Esophagus (tissue), 2 donors: ENCODE measurements around the gene MMP13. TPM values are rescaled to one million over a fixed set of nuclear protein-coding genes. Genes with fewer than 3 reads are reported as not detected.
"Not testable (repeated sequence)": the region's sequence is repeated elsewhere in the genome, so short reads cannot be mapped to it uniquely, and the experiment has no call there.

Experiments used
- H3K27ac ChIP-seq, 2 donors: one replicate each; pipeline ENCODE4 v1.5.1; 2013; ENCODE audit warnings: low read depth in 2 of 2, mild to moderate bottlenecking in 2 of 2, inconsistent platforms in 1 of 2, low read length in 1 of 2, moderate library complexity in 1 of 2
- H3K27me3 ChIP-seq, 2 donors: one replicate each; pipeline ENCODE4 v1.6.1; 2013; ENCODE audit warnings: low read length in 2 of 2, control low read depth in 1 of 2, mild to moderate bottlenecking in 1 of 2; ENCODE audit not compliant: insufficient read depth in 2 of 2, control insufficient read depth in 1 of 2
- H3K36me3 ChIP-seq, 2 donors: one replicate each; pipeline ENCODE4 v1.6.1; 2013; ENCODE audit warnings: low read length in 1 of 2; ENCODE audit not compliant: control insufficient read depth in 2 of 2, insufficient read depth in 2 of 2
- H3K4me1 ChIP-seq, 2 donors: one replicate each; pipeline ENCODE4 v1.6.1; 2013; ENCODE audit warnings: low read length in 1 of 2; ENCODE audit not compliant: control insufficient read depth in 2 of 2, insufficient read depth in 2 of 2
- H3K4me3 ChIP-seq, 2 donors: one replicate each; pipeline ENCODE4 v1.5.1; 2013; ENCODE audit warnings: low read length in 2 of 2, mild to moderate bottlenecking in 2 of 2, low read depth in 1 of 2, moderate library complexity in 1 of 2
- H3K9me3 ChIP-seq, 2 donors: one replicate each; pipeline ENCODE4 v1.6.1; 2013; ENCODE audit warnings: mild to moderate bottlenecking in 2 of 2, low read depth in 1 of 2, low read length in 1 of 2, moderate library complexity in 1 of 2; ENCODE audit not compliant: control insufficient read depth in 2 of 2, insufficient read depth in 1 of 2
- WGBS, 2 donors: extraction: QIAGEN DNeasy Blood & Tissue Kit; methylation state at CpG; one replicate each; pipeline ENCODE4 v1.1.7; 2013; 5-methylcytosine and 5-hydroxymethylcytosine counted together
- polyA plus RNA-seq, 2 donors: library from polyadenylated mRNA; stranded (reverse); fragments of 200-250 nt; gene quantifications; one replicate each; pipeline ENCODE4 v1.2.3, GENCODE V29; 2013
- donor health status: healthy with polysubstance abuse.
- donor health status: Bipolar disorder and iron deficiency.

MMP13 gene
- polyA plus RNA-seq = under 1 TPM in 1 of 2 donors, not detected in 1; 0.02 TPM

DNA sequence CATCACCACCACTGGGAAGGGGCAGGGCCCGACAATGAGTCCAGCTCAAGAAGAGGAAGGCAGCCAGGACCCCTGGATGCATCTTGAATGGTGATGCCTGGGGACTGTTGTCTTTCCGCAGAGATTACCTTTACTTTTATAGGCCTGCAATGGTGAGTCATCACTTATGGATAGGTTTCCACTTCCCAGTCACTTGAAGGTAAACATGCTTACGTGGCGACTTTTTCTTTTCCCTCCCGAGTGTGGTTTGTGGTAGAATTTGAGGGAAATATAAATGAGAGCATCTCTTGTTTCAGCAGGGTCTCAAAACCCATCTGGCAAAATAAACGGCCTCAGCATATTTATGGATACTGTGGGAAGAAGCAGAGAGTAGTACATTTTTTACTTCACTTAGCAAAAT is at the start of gene MMP13:
MMP13 (minus strand) TSS at position 109 of the 400 bp plus-strand sequence; CDS start at position 82, 27 bp downstream.
- Histone ChIP-seq H3K4me1 (no peaks in the 10 kb centered on the region), H3K36me3 (no peaks in the 10 kb centered on the region), H3K4me3 (no peak within 1 kb of the TSS), H3K27ac (no peak within 1 kb of the TSS), H3K27me3 (no peaks in the 10 kb centered on the region), H3K9me3 (no peaks in the 10 kb centered on the region)
- WGBS, 2 donors = 84 to 86% methylated on average over 6 of the region's 6 CpGs

DNA sequence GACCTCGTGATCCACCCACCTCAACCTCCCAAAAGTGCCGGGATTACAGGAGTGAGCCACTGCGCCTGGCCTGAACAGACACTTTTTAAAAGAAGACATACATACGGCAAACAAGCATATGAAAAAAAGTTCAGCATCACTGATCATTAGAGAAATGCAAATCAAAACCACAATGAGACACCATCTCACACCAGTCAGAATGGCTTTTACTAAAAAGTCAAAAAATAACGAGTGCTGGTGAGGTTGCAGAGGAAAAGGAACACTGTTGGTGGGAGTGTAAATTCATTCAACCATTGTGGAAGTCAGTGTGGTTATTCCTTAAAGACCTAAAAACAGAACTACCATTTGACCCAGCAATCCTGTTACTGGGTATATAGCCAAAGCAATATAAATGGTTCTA is 48.7 kb upstream of the MMP13 start:
- not testable (repeated sequence) for H3K9me3 ChIP-seq, H3K4me1 ChIP-seq
- WGBS, 2 donors = 89 to 93% methylated on average over 5 of the region's 5 CpGs

DNA sequence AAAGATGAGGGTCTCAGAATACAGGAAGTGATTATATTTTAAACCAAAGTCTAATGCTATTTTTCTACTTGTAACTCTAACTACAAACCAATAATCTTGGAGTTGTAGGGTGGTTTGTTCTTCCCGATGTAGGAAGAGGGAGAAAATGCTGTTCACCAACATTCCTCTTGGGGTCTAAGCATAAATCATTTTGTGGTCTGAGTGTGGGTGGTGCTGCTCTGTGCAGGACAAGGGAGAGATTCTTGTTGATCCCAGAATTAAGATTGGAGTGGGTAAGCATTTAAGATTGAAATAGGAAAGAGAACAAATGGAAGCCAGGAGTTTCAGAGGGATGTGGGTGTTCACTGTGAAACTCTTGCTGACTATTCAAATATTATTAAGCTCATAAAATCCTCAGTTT is 38.6 kb upstream of the MMP13 start:
- Histone ChIP-seq H3K9me3 (no peaks in the 10 kb centered on the region), H3K27ac (no peak overlapping the region), H3K36me3 (no peaks in the 10 kb centered on the region), H3K27me3 (no peaks in the 10 kb centered on the region), H3K4me3 (no peak overlapping the region), H3K4me1 (no peaks in the 10 kb centered on the region)
- WGBS, 2 donors = 64 to 65% methylated on average over 1 of the region's 1 CpG

More for the DNA sequence above, 48.7 kb upstream of the MMP13 start:
- not testable (repeated sequence) for H3K27me3 ChIP-seq, H3K4me3 ChIP-seq, H3K36me3 ChIP-seq, H3K27ac ChIP-seq

DNA sequence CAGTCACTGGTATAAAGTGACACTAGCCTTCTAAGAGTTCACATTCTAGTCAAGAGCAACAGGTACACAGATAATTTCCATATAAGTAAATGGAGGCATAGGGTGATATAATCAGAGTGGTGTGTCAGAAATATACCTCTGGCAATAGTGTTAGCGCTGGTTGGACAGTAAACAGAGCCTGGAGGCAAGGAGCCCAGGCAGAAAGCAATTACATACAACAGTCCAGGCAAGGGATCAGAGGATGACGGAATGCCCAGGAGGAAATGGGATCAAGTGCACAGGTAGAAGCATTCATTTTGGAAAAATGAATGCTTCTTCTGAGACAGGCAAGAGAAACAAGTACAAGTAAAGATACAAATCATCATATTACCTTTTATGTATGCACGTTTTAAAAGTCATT is 36.2 kb upstream of the MMP13 start:
- no peak overlapping the region for H3K27ac ChIP-seq
- H3K36me3 ChIP-seq = no peaks in the 10 kb centered on the region
- H3K9me3 ChIP-seq = no peaks in the 10 kb centered on the region
- H3K27me3 ChIP-seq = no peaks in the 10 kb centered on the region
- WGBS, 2 donors = 51 to 65% methylated on average over 3 of the region's 3 CpGs
- no peaks in the 10 kb centered on the region for H3K4me1 ChIP-seq
- H3K4me3 ChIP-seq = no peak overlapping the region

DNA sequence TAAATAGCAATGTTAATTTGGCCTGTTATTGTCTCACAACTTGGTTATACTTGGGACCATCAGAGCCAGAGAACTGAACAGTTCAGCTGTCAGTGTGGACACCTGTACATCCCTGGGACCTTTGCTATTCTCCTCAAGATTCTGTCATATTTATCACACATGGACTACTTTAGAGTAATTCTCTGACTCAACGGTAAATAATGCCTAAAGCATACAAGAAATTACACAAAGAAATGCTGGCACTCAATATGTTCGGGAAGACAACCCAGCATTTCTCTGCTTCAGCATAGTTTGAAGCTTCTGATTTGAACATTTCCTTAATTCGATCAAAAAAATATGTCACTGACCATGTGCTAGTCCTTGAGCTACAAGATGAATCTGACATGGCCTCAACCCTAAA is 34.6 kb upstream of the MMP13 start:
- H3K36me3 ChIP-seq = no peaks in the 10 kb centered on the region
- no peak overlapping the region for H3K4me3 ChIP-seq
- H3K9me3 ChIP-seq = no peaks in the 10 kb centered on the region
- no peaks in the 10 kb centered on the region for H3K4me1 ChIP-seq
- no peaks in the 10 kb centered on the region for H3K27me3 ChIP-seq
- H3K27ac ChIP-seq = no peak overlapping the region
- 80 to 85% methylated on average over 3 of the region's 3 CpGs for WGBS, 2 donors

DNA sequence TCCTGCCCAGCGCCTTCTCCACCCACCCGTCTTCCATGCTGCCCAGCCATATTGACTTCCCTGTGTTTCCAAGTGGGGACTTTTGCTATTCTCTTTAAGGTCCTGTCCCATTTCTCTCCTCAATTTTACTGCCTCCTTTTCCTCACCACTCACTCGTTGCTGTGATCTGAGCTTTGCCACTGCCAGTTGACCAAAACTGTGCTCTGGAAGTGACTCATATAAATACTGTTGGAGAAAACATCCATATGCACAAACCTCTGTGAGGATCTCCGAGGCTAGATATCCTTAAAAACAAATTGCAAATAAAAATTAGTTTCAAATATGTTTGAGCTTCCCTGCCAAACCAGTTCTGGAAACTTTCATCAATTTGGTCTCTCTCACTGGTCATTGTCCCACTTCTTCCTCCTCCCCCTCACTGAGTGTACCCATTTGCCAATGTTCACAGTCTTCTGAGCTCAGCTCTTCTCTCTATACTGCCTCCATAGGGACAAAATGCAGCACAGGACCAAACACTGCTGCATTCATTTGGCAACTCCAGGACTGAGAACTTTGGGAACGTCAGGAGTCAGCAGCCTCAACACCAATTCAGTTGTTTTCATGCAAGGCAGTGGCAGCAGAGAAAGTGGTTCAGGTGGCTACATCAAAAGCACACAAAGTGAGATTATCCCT is 34.0 kb upstream of the MMP13 start:
- H3K4me1 ChIP-seq = no peaks in the 10 kb centered on the region

DNA sequence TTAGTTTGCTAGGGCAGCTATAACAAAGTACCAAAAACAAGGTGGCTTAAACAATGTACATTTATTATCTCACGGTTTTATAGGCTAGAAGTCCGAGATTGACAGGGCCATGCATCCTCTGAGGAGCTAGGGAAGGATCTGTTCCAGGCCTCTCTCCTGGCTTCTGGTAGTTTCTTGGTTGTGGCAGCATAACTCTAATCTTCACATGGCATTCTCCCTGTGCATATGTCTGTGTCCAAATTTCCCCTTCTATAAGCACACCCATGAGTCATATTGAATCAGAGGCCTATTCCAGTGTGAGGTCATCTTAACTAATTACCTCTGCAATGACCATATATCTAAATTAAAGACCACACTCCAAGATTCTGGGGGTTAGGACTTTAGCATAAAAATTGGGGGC is 31.3 kb upstream of the MMP13 start:
- 92 to 93% methylated on average over 2 of the region's 2 CpGs for WGBS, 2 donors
- H3K4me3 ChIP-seq = no peak overlapping the region
- no peaks in the 10 kb centered on the region for H3K27me3 ChIP-seq

More for the DNA sequence above, 34.0 kb upstream of the MMP13 start:
- Histone ChIP-seq H3K36me3 (no peaks in the 10 kb centered on the region), H3K27ac (no peak overlapping the region), H3K9me3 (no peaks in the 10 kb centered on the region), H3K4me3 (no peak overlapping the region), H3K27me3 (no peaks in the 10 kb centered on the region)
- 76% methylated on average over 5 of the region's 5 CpGs for WGBS, 2 donors

DNA sequence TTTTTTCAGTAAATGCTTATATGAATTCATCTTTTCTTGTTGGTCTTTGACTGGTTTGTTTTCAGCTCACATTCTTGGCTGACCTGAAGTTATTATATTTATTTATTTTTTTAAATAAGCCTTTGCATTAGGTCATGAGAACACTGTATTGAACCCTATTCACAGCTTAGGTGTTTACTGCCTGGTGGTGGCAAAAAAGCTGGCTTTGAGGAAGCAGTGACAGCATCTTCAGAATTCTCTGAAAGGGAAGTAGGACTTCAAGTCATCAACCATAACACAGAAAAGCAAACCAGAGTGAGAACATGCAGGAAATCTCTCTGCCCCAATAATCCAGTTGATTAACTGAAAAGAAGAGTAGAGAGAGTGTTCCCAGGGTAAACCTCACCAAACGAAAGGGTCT is 30.3 kb upstream of the MMP13 start:
- WGBS, 2 donors = 77% methylated on average over 1 of the region's 1 CpG
- no peaks in the 10 kb centered on the region for H3K9me3 ChIP-seq
- H3K4me1 ChIP-seq = no peaks in the 10 kb centered on the region
- no peaks in the 10 kb centered on the region for H3K36me3 ChIP-seq
- no peak overlapping the region for H3K4me3 ChIP-seq
- H3K27me3 ChIP-seq = no peaks in the 10 kb centered on the region
- H3K27ac ChIP-seq = no peak overlapping the region

More for the DNA sequence above, 31.3 kb upstream of the MMP13 start:
- Histone ChIP-seq H3K27ac (no peak overlapping the region), H3K36me3 (no peaks in the 10 kb centered on the region), H3K4me1 (no peaks in the 10 kb centered on the region), H3K9me3 (no peaks in the 10 kb centered on the region)

DNA sequence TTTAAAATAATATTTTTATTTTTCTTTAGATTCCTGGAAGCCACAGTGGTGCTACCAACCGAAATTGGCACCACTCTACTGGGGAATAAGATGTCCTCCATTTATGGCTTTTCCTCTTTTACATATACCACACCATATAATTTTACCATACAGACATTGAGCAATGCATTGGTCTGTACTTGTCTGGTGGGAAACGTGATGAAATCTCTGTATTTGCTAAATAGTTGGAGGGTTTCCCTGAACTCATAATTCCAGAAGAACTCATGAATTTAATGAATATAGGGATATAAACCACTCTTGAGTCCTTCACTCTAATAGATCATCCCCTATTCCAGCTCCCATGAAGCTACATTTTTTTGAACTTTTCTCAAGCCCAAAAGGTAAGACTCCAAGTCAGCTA is 28.0 kb upstream of the MMP13 start:
- 64 to 77% methylated on average over 2 of the region's 2 CpGs for WGBS, 2 donors
- no peaks in the 10 kb centered on the region for H3K4me1 ChIP-seq
- H3K36me3 ChIP-seq = no peaks in the 10 kb centered on the region
- no peaks in the 10 kb centered on the region for H3K27me3 ChIP-seq
- H3K27ac ChIP-seq = no peak overlapping the region
- no peak overlapping the region for H3K4me3 ChIP-seq
- H3K9me3 ChIP-seq = no peaks in the 10 kb centered on the region

DNA sequence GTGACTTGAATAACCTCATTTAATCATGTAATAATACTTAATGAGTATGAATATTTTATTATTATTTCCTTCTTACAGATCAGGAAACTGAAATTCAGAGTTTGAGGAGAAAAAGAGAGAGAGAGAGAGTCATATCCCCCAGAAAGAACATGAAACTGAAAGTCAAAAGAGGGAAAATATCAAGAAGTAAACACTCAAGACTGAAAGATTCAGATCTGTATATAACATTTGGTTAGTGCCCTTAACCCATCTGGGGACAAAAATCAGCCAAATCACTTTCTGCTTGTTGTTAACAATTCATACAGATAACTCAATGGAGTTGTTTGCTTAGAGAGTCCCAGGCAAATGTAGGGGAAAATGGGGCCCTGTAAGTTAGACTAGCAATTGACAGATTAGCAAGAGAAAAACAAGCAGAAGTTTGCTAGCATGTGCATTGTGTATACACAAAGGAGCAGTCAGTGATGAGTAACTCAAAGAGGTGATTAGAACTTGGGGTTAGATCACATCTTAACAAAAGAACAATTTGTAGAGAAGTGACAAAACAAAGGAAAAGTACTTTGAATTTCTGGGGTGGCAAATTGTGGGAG is 25.9 kb upstream of the MMP13 start:
- no peaks in the 10 kb centered on the region for H3K9me3 ChIP-seq
- H3K27ac ChIP-seq = no peak overlapping the region
- H3K36me3 ChIP-seq = no peaks in the 10 kb centered on the region
- no peaks in the 10 kb centered on the region for H3K27me3 ChIP-seq
- H3K4me1 ChIP-seq = no peaks in the 10 kb centered on the region
- no peak overlapping the region for H3K4me3 ChIP-seq
